ENCODE data around the gene NUB1. TPM values are rescaled to one million over a fixed set of nuclear protein-coding genes. Genes with fewer than 3 reads are reported as not detected.
A peak's percentile ranks its signal among the peaks of the same experiment; 100 is the strongest.

Gene NUB1
- total RNA-seq, 1 donor from 2014 or later, result 53.5 TPM

- Mint-ChIP-seq H3K27ac (no peak overlapping the region), H3K36me3 (ENCODE audit: insufficient read depth) (peaks cover 3% of the 10 kb centered on the region), H3K9me3 (ENCODE audit: low read depth) (no peaks in the 10 kb centered on the region), H3K27me3 (peaks cover 5% of the 10 kb centered on the region), H3K4me1 (ENCODE audit: low read depth) (peaks cover 6% of the 10 kb centered on the region), H3K4me3 (ENCODE audit: low read depth) (peak overlapping the region; percentile 80)
- no peak for DNase-seq (ENCODE audit: low spot score, unreplicated experiment)
- TF ChIP-seq CTCF (IDR thresholded peaks at IDR 0.05; ENCODE audit: unreplicated experiment), result no peak
Observed at GRCh38 chr7:151342811-151343210, 1.2 kb downstream of the NUB1 start.

- peak overlapping the region; percentile 80 for H3K4me3 Mint-ChIP-seq (ENCODE audit: low read depth)
Observed at GRCh38 chr7:151343516-151343915, 1.9 kb downstream of the NUB1 start.

GRCh38 chr7:151345576-151346469, 4.2 kb downstream of the NUB1 start:
- no peak for TF ChIP-seq CTCF (IDR thresholded peaks at IDR 0.05; ENCODE audit: unreplicated experiment)
- no peaks in the 10 kb centered on the region for H3K9me3 Mint-ChIP-seq (ENCODE audit: low read depth)
- H3K27ac Mint-ChIP-seq, result no peak overlapping the region
- H3K4me1 Mint-ChIP-seq (ENCODE audit: low read depth), result peaks cover 13% of the 10 kb centered on the region
- DNase-seq (ENCODE audit: low spot score, unreplicated experiment), result no peak
- peaks cover under 1% of the 10 kb centered on the region for H3K27me3 Mint-ChIP-seq
- H3K4me3 Mint-ChIP-seq (ENCODE audit: low read depth), result no peak overlapping the region
- peaks cover 8% of the 10 kb centered on the region for H3K36me3 Mint-ChIP-seq (ENCODE audit: insufficient read depth)

More at GRCh38 chr7:151343516-151343915, 1.9 kb downstream of the NUB1 start:
- no peaks in the 10 kb centered on the region for H3K9me3 Mint-ChIP-seq (ENCODE audit: low read depth)
- peaks cover 6% of the 10 kb centered on the region for H3K4me1 Mint-ChIP-seq (ENCODE audit: low read depth)
- H3K27ac Mint-ChIP-seq, result no peak overlapping the region
- H3K27me3 Mint-ChIP-seq, result peaks cover 5% of the 10 kb centered on the region
- no peak for DNase-seq (ENCODE audit: low spot score, unreplicated experiment)
- no peak for TF ChIP-seq CTCF (IDR thresholded peaks at IDR 0.05; ENCODE audit: unreplicated experiment)
- peaks cover 5% of the 10 kb centered on the region for H3K36me3 Mint-ChIP-seq (ENCODE audit: insufficient read depth)

- no peak for DNase-seq (ENCODE audit: low spot score, unreplicated experiment)
- Mint-ChIP-seq H3K4me1 (ENCODE audit: low read depth) (peaks cover 13% of the 10 kb centered on the region), H3K27me3 (no peaks in the 10 kb centered on the region), H3K27ac (no peak overlapping the region), H3K4me3 (ENCODE audit: low read depth) (no peak overlapping the region), H3K36me3 (ENCODE audit: insufficient read depth) (peaks cover 9% of the 10 kb centered on the region), H3K9me3 (ENCODE audit: low read depth) (no peaks in the 10 kb centered on the region)
- no peak for TF ChIP-seq CTCF (IDR thresholded peaks at IDR 0.05; ENCODE audit: unreplicated experiment)
Observed at GRCh38 chr7:151346470-151346769, 4.8 kb downstream of the NUB1 start.

GRCh38 chr7:151347200-151347599, 5.6 kb downstream of the NUB1 start:
- Mint-ChIP-seq H3K27ac (no peak overlapping the region), H3K27me3 (no peaks in the 10 kb centered on the region), H3K9me3 (ENCODE audit: low read depth) (no peaks in the 10 kb centered on the region), H3K36me3 (ENCODE audit: insufficient read depth) (peaks cover 13% of the 10 kb centered on the region), H3K4me3 (ENCODE audit: low read depth) (no peak overlapping the region), H3K4me1 (ENCODE audit: low read depth) (peaks cover 12% of the 10 kb centered on the region)
- no peak for TF ChIP-seq CTCF (IDR thresholded peaks at IDR 0.05; ENCODE audit: unreplicated experiment)
- no peak for DNase-seq (ENCODE audit: low spot score, unreplicated experiment)

Data from progenitor cell of endocrine pancreas (in vitro differentiated cells).